GM12892 (cell line): Measurements from ENCODE around the gene RASSF3.

Experiments
- POLR2A ChIP-seq: IDR thresholded peaks from 2 replicates; pipeline ENCODE4 v1.6.1; 2011; ENCODE audit warnings: low read depth, low read length, control low read depth
- POLR2AphosphoS5 ChIP-seq: IDR thresholded peaks from 2 replicates; pipeline ENCODE4 v1.6.1; 2011; ENCODE audit warnings: low read depth, low read length, control low read depth
- TAF1 ChIP-seq: IDR thresholded peaks from 2 replicates; pipeline ENCODE4 v1.6.1; 2011; ENCODE audit warnings: low read depth, mild to moderate bottlenecking, control low read depth, low read length, borderline replicate concordance

DNA sequence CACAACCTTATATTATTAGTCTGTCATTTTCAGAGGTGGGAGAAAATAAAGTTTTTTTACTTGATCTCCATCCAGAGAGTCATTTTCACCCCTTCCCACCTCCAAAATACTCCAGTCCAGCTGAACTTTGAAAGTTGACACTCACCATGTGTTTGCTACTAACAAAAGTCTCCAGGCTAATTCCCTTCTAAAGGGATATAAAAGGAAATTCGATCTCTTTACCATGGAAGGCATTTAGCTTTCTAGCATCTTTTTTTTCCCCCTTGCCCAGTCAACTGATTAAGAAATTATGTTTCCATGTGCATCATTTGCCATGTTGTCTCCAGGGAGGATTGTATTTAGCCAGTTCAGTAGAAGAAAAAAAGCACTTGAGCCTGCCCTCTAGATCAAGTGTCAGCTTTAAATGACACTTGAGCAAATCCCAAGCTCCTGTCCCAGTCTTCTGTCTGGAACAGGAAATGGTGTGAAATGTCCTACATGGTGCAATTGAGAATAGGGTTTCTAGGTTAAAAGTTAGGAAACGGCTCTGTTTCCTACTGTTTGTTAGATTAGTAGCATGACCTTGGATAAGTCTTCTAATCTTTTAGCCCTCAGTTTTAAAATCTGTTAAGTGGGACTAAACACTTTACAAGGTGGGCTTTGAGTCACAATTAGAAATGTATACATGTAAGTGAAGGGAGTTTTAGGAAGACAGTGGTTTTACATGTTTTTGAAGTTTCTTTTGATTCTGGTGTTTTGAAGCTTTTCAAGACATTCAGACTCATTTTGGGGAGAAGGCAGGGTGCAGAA is 81.7 kb downstream of the RASSF3 start:
- TF ChIP-seq POLR2A = no peak
- TF ChIP-seq POLR2AphosphoS5 = no peak
- no peak for TF ChIP-seq TAF1
